C4-2B (cell line): Measurements from ENCODE around the gene SCYL2.

Experiments
- CTCF ChIP-seq: fragments of 450-650 bp; conservative IDR thresholded peaks from 2 replicates; pipeline ENCODE4 v1.5.1; 2017; ENCODE audit warnings: mild to moderate bottlenecking
- ZFX ChIP-seq: fragments of 450-650 bp; IDR thresholded peaks from 2 replicates; pipeline ENCODE4 v1.6.1; 2017

GRCh38 chr12:100332852-100333251, 65.9 kb downstream of the SCYL2 start:
- TF ChIP-seq CTCF = no peak
- TF ChIP-seq ZFX = no peak
